HCT116 (cell line): ENCODE results near the gene HPCAL1. TPM values are rescaled to one million over a fixed set of nuclear protein-coding genes. Genes with fewer than 3 reads are reported as not detected.
A peak's percentile ranks its signal among the peaks of the same experiment; 100 is the strongest.

Experiments used
- ATAC-seq: fragments of 200-7000 bp; cut with Tn5 transposase; 2 replicates; pipeline ENCODE4 v1.9.1; 2020; ENCODE audit warnings: mild to moderate bottlenecking, moderate library complexity
- BruUV-seq: library from RNA; stranded (reverse); fragments of 400-500 nt; replicated peaks from 2 replicates; lab custom pipeline; 2021; lab: Mats Ljungman, UMichigan
- CTCF ChIA-PET: fragments of 300-600 bp; sonication (Branson Sonifier 250); formaldehyde crosslinking; loops from one replicate; lab custom pipeline; 2021; ENCODE audit warnings: antibody characterized with exemption; lab: Charles Lee
- POLR2A ChIA-PET: fragments of 300-600, 350-600 bp; sonication (Branson Sonifier 250); formaldehyde crosslinking; loops from one replicate; lab custom pipeline; 2021; ENCODE audit warnings: antibody characterized with exemption; lab: Charles Lee
- RAD21 ChIA-PET, 2 experiments: fragments of 300-600 bp; sonication (Branson Sonifier 250); formaldehyde crosslinking; loops; one replicate each; lab custom pipeline; 2023; ENCODE audit warnings: low total read pairs in 2 of 2; ENCODE audit not compliant: uncharacterized antibody in 2 of 2, unreplicated experiment in 2 of 2, low non-redundant PET in 1 of 2; lab: Charles Lee
- DNase-seq: peaks from one replicate; pipeline ENCODE4 v3.0.0-alpha.2; 2010; ENCODE audit warnings: low read depth, low spot score
- H2AFZ ChIP-seq: fragments of 200-600 bp; shearing (Covaris generic), sonication (generic); 2 replicates; pipeline ENCODE4 v1.6.1; 2017; ENCODE audit warnings: low read depth, mixed run types, mixed read lengths, antibody characterized with exemption, low read length; ENCODE audit not compliant: poor library complexity, severe bottlenecking
- H3K27ac ChIP-seq: 2 replicates; pipeline ENCODE4 v1.5.1; 2012; ENCODE audit warnings: low read depth, low read length
- H3K27me3 ChIP-seq: fragments of 200-600 bp; sonication (generic); 2 replicates; pipeline ENCODE4 v1.6.1; 2016; ENCODE audit warnings: mixed run types, low read length, mixed read lengths; ENCODE audit not compliant: insufficient read depth
- H3K36me3 ChIP-seq, 2 experiments: fragments of 200-500 bp in 1 of 2; fragments of 200-600 bp in 1 of 2; sonication (Bioruptor generic) in 1 of 2; sonication (generic) in 1 of 2; 2 replicates each; pipeline versions ENCODE4 v1.5.1 to v1.6.1; 2014 to 2016; ENCODE audit warnings: low read length in 2 of 2, inconsistent platforms in 1 of 2, mixed read lengths in 1 of 2, mixed run types in 1 of 2; ENCODE audit not compliant: insufficient read depth in 2 of 2, control insufficient read depth in 1 of 2
- H3K4me1 ChIP-seq, 2 experiments: fragments of 200-600 bp in 1 of 2; sonication (generic) in 1 of 2; 2 replicates each; pipeline versions ENCODE4 v1.5.1 to v1.6.1; 2012 to 2017; ENCODE audit warnings: low read length in 2 of 2, inconsistent platforms in 1 of 2, mild to moderate bottlenecking in 1 of 2, mixed read lengths in 1 of 2, mixed run types in 1 of 2, moderate library complexity in 1 of 2; ENCODE audit not compliant: insufficient read depth in 2 of 2, control insufficient read depth in 1 of 2
- H3K4me2 ChIP-seq: fragments of 200-600 bp; sonication (generic); 2 replicates; pipeline ENCODE4 v1.6.1; 2017; ENCODE audit warnings: mixed run types, low read length, mixed read lengths
- H3K4me3 ChIP-seq, 2 experiments: fragments of 200-600 bp in 1 of 2; sonication (generic) in 1 of 2; replicated peaks in 1 of 2; 2 replicates each; pipeline ENCODE4 v1.5.1; 2011 to 2016; ENCODE audit warnings: low read length in 2 of 2, control low read depth in 1 of 2, low read depth in 1 of 2, mild to moderate bottlenecking in 1 of 2, mixed read lengths in 1 of 2, mixed run types in 1 of 2
- H3K79me2 ChIP-seq: fragments of 200-600 bp; sonication (generic); 2 replicates; pipeline ENCODE4 v1.6.1; 2017; ENCODE audit warnings: mild to moderate bottlenecking, mixed run types, low read length, moderate library complexity, mixed read lengths; ENCODE audit not compliant: insufficient read depth
- H3K9ac ChIP-seq: fragments of 200-600 bp; sonication (generic); 2 replicates; pipeline ENCODE4 v1.6.1; 2016; ENCODE audit warnings: low read length, mixed read lengths
- H3K9me2 ChIP-seq: fragments of 200-600 bp; sonication (generic), shearing (Covaris generic); 2 replicates; pipeline ENCODE4 v1.6.1; 2017; ENCODE audit warnings: mixed run types, mild to moderate bottlenecking, moderate library complexity; ENCODE audit not compliant: insufficient read depth
- H3K9me3 ChIP-seq, 2 experiments: fragments of 200-500 bp in 1 of 2; fragments of 200-600 bp in 1 of 2; sonication (Bioruptor generic) in 1 of 2; sonication (generic) in 1 of 2; 2 replicates each; pipeline ENCODE4 v1.6.1; 2014 to 2017; ENCODE audit warnings: low read length in 2 of 2, mixed read lengths in 2 of 2, inconsistent platforms in 1 of 2, low read depth in 1 of 2, mild to moderate bottlenecking in 1 of 2, mixed run types in 1 of 2, moderate library complexity in 1 of 2; ENCODE audit not compliant: control insufficient read depth in 1 of 2, insufficient read depth in 1 of 2
- H4K20me1 ChIP-seq: fragments of 200-600 bp; sonication (generic), shearing (Covaris generic); 2 replicates; pipeline ENCODE4 v1.6.1; 2017; ENCODE audit warnings: mixed run types, mild to moderate bottlenecking, moderate library complexity; ENCODE audit not compliant: insufficient read depth
- CBX3 ChIP-seq: IDR thresholded peaks from 2 replicates; pipeline ENCODE4 v1.6.1; 2012; ENCODE audit warnings: low read depth
- CTCF ChIP-seq, 3 experiments: fragments of 200-600 bp in 1 of 3; sonication (generic) in 1 of 3; IDR thresholded peaks in 2 of 3; conservative IDR thresholded peaks in 1 of 3; 2 replicates each; pipeline ENCODE4 v1.5.1; 2012 to 2017; ENCODE audit warnings: low read depth in 2 of 3, low read length in 2 of 3, antibody characterized with exemption in 1 of 3, borderline replicate concordance in 1 of 3, control low read depth in 1 of 3, mild to moderate bottlenecking in 1 of 3, mixed read lengths in 1 of 3, mixed run types in 1 of 3, moderate library complexity in 1 of 3; ENCODE audit not compliant: insufficient read depth in 1 of 3
- POLR2A ChIP-seq: IDR thresholded peaks from 2 replicates; pipeline ENCODE4 v1.7.0; 2011; ENCODE audit warnings: borderline replicate concordance; ENCODE audit not compliant: insufficient read depth, insufficient read length; ENCODE audit errors: extremely low read depth
- POLR2AphosphoS5 ChIP-seq: IDR thresholded peaks from 2 replicates; pipeline ENCODE4 v1.6.1; 2011; ENCODE audit warnings: mild to moderate bottlenecking, low read depth, low read length, moderate library complexity
- YY1 ChIP-seq: IDR thresholded peaks from 2 replicates; pipeline ENCODE4 v1.6.1; 2011; ENCODE audit warnings: low read length, low read depth, moderate library complexity, mild to moderate bottlenecking; ENCODE audit not compliant: insufficient replicate concordance; ENCODE audit errors: extremely low read depth
- intact Hi-C: fragments of 100-400 bp; cut with micrococcal nuclease; formaldehyde crosslinking; loops from 2 replicates; pipeline ENCODE4 v1.10.0; 2022
- total RNA-seq: library from RNA; stranded (reverse); gene quantifications from one replicate; pipeline ENCODE4 v1.2.1, GENCODE V29; 2021; ENCODE audit not compliant: unreplicated experiment

Gene HPCAL1
- total RNA-seq, 1 experiment from 2014 or later: 111 TPM

GRCh38 chr2:10408649-10409579 is 106.2 kb downstream of the HPCAL1 start:
- ATAC-seq (peak; percentile 82), DNase-seq (peak; percentile 79)
- TF ChIP-seq POLR2A (peak; percentile 70), POLR2AphosphoS5 (peak; percentile 54; the same call in 1 of the 2 replicates), YY1 (no peak), CTCF (IDR thresholded peaks at IDR 0.05 in 2 of 3, conservative IDR thresholded peaks at IDR 0.05 in 1 of 3; ENCODE audit: borderline replicate concordance in 1 of 3, insufficient read depth in 1 of 3, low read depth in 2 of 3, low read length in 2 of 3) (peak in 2 of 3 experiments; percentile 95 to 96; a peak in 4 of 6 replicates), CBX3 (no peak)
- Histone ChIP-seq H3K36me3 (peaks cover 0 to 9% of the 10 kb centered on the region in 2 experiments; a peak in 1 of 4 replicates), H3K79me2 (peaks cover 15% of the 10 kb centered on the region; the same call in 1 of the 2 replicates), H3K9me3 (no peaks in the 10 kb centered on the region), H3K4me1 (peaks cover 55 to 77% of the 10 kb centered on the region in 2 experiments), H3K9ac (peak overlapping the region; percentile 63), H3K9me2 (no peaks in the 10 kb centered on the region), H3K4me2 (peak overlapping the region; percentile 81), H3K4me3 (peak overlapping the region; percentile 12 to 40; a peak in 3 of 4 replicates), H3K27ac (peak overlapping the region; percentile 84), H3K27me3 (no peaks in the 10 kb centered on the region), H2AFZ (no peak overlapping the region), H4K20me1 (no peaks in the 10 kb centered on the region)
- RAD21 ChIA-PET: interaction anchor here (0.6 to 2.0 kb wide), 24 partner anchors 24 to 336 kb away, joined by 3 to 11 read pairs (median 4); partner anchors contain the start of gene HPCAL1 (in 1 of the 2)
- intact Hi-C loops: loop anchor here (1.0 to 2.0 kb wide), 5 partner anchors 76 to 285 kb away; no protein-coding TSS in a partner anchor
- CTCF ChIA-PET: interaction anchor here (0.6 to 3.2 kb wide), 44 partner anchors 15 to 352 kb away, joined by 3 to 32 read pairs (median 5); partner anchors contain the start of genes CYS1, HPCAL1 and ODC1
- TSS peak; percentile 87 for BruUV-seq
- POLR2A ChIA-PET: interaction anchor here (0.9 to 2.1 kb wide), 12 partner anchors 8 to 337 kb away, joined by 3 to 14 read pairs (median 4); partner anchors contain the start of genes HPCAL1 and ODC1
